ENCODE measurements around the gene PRTN3. TPM values are rescaled to one million over a fixed set of nuclear protein-coding genes. Genes with fewer than 3 reads are reported as not detected.
A peak's percentile ranks its signal among the peaks of the same experiment; 100 is the strongest.

Gene PRTN3
- total RNA-seq, 1 experiment from 2014 or later = not detected

GRCh38 chr19:892243-892893 is 51.6 kb downstream of the PRTN3 start:
- peaks cover 4% of the 10 kb centered on the region for H3K36me3 ChIP-seq
- H3K9me3 ChIP-seq = no peaks in the 10 kb centered on the region
- peak overlapping the region; percentile 67 for H3K4me3 ChIP-seq
- peak; percentile 24 for DNase-seq
- H3K27me3 ChIP-seq = no peaks in the 10 kb centered on the region

- H3K4me3 ChIP-seq = peak within 1 kb of the TSS; percentile 67
- H3K9me3 ChIP-seq = no peaks in the 10 kb centered on the region
- peak; percentile 83 for DNase-seq
- H3K27me3 ChIP-seq = no peaks in the 10 kb centered on the region
- peaks cover 4% of the 10 kb centered on the region for H3K36me3 ChIP-seq
Measured at GRCh38 chr19:892894-893689, 52.3 kb downstream of the PRTN3 start, which contains the start of the genes MED16 and RNU6-9. Gene MED16 (minus strand): TSS chr19:893187. CDS start chr19:891131, 2,056 bp downstream. Gene RNU6-9 (plus strand): TSS chr19:893484.

DNA sequence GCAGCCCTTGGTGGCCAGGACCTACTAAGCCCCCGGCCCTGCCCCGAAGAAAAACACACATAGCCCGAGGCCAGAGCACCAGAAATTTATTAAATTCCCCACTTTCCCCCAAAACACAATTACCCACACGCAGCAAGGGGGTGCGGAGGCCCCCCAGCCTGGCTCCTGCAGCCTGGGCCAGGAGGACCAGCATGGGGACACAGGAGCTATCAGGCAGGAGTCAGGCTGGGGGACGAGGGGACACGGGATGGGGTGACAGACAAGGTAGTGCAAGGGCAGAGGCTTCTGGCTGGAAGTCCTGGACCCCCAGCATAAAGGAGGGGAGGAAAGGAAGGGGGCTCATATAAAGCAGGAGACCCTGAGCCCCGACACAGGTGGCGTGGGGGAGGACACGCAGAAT is 55.6 kb downstream of the PRTN3 start:
- Histone ChIP-seq H3K36me3 (no peaks in the 10 kb centered on the region), H3K9me3 (no peaks in the 10 kb centered on the region), H3K4me3 (no peak overlapping the region), H3K27me3 (no peaks in the 10 kb centered on the region)
- no peak for DNase-seq

DNA sequence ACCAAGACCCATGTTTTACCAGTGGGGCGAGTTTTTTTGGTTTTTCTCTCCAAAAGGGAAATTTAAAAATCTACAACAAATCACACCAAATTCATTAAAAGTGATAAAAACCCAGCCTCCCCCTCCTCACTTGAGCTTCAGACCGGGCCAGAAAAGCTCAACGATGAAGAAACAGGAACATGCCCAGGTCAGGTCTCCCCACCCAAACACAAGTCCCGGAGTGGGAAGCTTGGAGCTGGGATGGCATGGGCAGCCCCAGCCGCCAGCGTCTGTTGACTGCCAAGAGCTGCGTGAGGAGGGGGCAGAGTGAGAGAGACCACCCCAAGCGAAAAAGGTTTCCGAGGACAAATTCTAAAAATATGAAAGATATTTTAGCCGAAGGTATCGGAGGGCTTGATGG is 56.2 kb downstream of the PRTN3 start:
- no peak overlapping the region for H3K4me3 ChIP-seq
- DNase-seq = no peak
- H3K9me3 ChIP-seq = no peaks in the 10 kb centered on the region
- H3K27me3 ChIP-seq = no peaks in the 10 kb centered on the region
- no peaks in the 10 kb centered on the region for H3K36me3 ChIP-seq

- Histone ChIP-seq H3K36me3 (no peaks in the 10 kb centered on the region), H3K9me3 (no peaks in the 10 kb centered on the region), H3K4me3 (no peak overlapping the region), H3K27me3 (no peaks in the 10 kb centered on the region)
- DNase-seq = no peak
Measured at GRCh38 chr19:897442-898039, 56.7 kb downstream of the PRTN3 start.

Other genes starting within 250 kb of the PRTN3 start
- gene POLRMT, start 207.5 kb upstream of the PRTN3 start, total RNA-seq (2014; rRNA removed; shearing (Covaris generic); ENCODE audit: low replicate concordance) = 20.1 and 33.2 TPM in 2 replicates
- gene FGF22, start 201.1 kb upstream of the PRTN3 start, total RNA-seq (2014; rRNA removed; shearing (Covaris generic); ENCODE audit: low replicate concordance) = not detected in 2 replicates
- 22.0 and 23.5 TPM in 2 replicates for gene RNF126, start 177.8 kb upstream of the PRTN3 start, total RNA-seq (2014; rRNA removed; shearing (Covaris generic); ENCODE audit: low replicate concordance)
- gene FSTL3, start 164.6 kb upstream of the PRTN3 start, total RNA-seq (2014; rRNA removed; shearing (Covaris generic); ENCODE audit: low replicate concordance) = 16.0 and 25.0 TPM in 2 replicates
- not detected in 2 replicates for gene PRSS57, start 145.5 kb upstream of the PRTN3 start, total RNA-seq (2014; rRNA removed; shearing (Covaris generic); ENCODE audit: low replicate concordance)
- gene PALM, start 132.1 kb upstream of the PRTN3 start, total RNA-seq (2014; rRNA removed; shearing (Covaris generic); ENCODE audit: low replicate concordance) = 9.3 and 10.5 TPM in 2 replicates
- gene MISP, start 89.9 kb upstream of the PRTN3 start, total RNA-seq (2014; rRNA removed; shearing (Covaris generic); ENCODE audit: low replicate concordance) = not detected in 2 replicates
- 197 and 260 TPM in 2 replicates for gene PTBP1, start 43.5 kb upstream of the PRTN3 start, total RNA-seq (2014; rRNA removed; shearing (Covaris generic); ENCODE audit: low replicate concordance)
- not detected in 2 replicates for gene PLPPR3, start 19.0 kb upstream of the PRTN3 start, total RNA-seq (2014; rRNA removed; shearing (Covaris generic); ENCODE audit: low replicate concordance)
- not detected in 2 replicates for gene AZU1, start 13.2 kb upstream of the PRTN3 start, total RNA-seq (2014; rRNA removed; shearing (Covaris generic); ENCODE audit: low replicate concordance)
- not detected in 2 replicates for gene ELANE, start 11.3 kb downstream of the PRTN3 start, total RNA-seq (2014; rRNA removed; shearing (Covaris generic); ENCODE audit: low replicate concordance)
- 2.8 TPM in 1 of 2 replicates, not detected in the other for gene CFD, start 18.7 kb downstream of the PRTN3 start, total RNA-seq (2014; rRNA removed; shearing (Covaris generic); ENCODE audit: low replicate concordance)
- 18.1 and 20.4 TPM in 2 replicates for gene MED16, start 52.2 kb downstream of the PRTN3 start, total RNA-seq (2014; rRNA removed; shearing (Covaris generic); ENCODE audit: low replicate concordance)
- not detected in 2 replicates for gene RNU6-9, start 52.5 kb downstream of the PRTN3 start, total RNA-seq (2014; rRNA removed; shearing (Covaris generic); ENCODE audit: low replicate concordance)
- 6.4 and 9.5 TPM in 2 replicates for gene R3HDM4, start 72.2 kb downstream of the PRTN3 start, total RNA-seq (2014; rRNA removed; shearing (Covaris generic); ENCODE audit: low replicate concordance)
- gene KISS1R, start 76.3 kb downstream of the PRTN3 start, total RNA-seq (2014; rRNA removed; shearing (Covaris generic); ENCODE audit: low replicate concordance) = not detected in 2 replicates
- 1.0 and 6.6 TPM in 2 replicates for gene ARID3A, start 85.0 kb downstream of the PRTN3 start, total RNA-seq (2014; rRNA removed; shearing (Covaris generic); ENCODE audit: low replicate concordance)
- 37.8 and 61.8 TPM in 2 replicates for gene WDR18, start 143.3 kb downstream of the PRTN3 start, total RNA-seq (2014; rRNA removed; shearing (Covaris generic); ENCODE audit: low replicate concordance)
- not detected in 2 replicates for gene GRIN3B, start 159.4 kb downstream of the PRTN3 start, total RNA-seq (2014; rRNA removed; shearing (Covaris generic); ENCODE audit: low replicate concordance)
- gene TMEM259, start 180.1 kb downstream of the PRTN3 start, total RNA-seq (2014; rRNA removed; shearing (Covaris generic); ENCODE audit: low replicate concordance) = 40.3 and 75.8 TPM in 2 replicates
- gene RNU6-2, start 180.5 kb downstream of the PRTN3 start, total RNA-seq (2014; rRNA removed; shearing (Covaris generic); ENCODE audit: low replicate concordance) = not detected in 2 replicates
- 52.7 and 84.9 TPM in 2 replicates for gene CNN2, start 185.6 kb downstream of the PRTN3 start, total RNA-seq (2014; rRNA removed; shearing (Covaris generic); ENCODE audit: low replicate concordance)
- gene ABCA7, start 199.1 kb downstream of the PRTN3 start, total RNA-seq (2014; rRNA removed; shearing (Covaris generic); ENCODE audit: low replicate concordance) = 0.26 and 4.3 TPM in 2 replicates
- gene ARHGAP45, start 226.2 kb downstream of the PRTN3 start, total RNA-seq (2014; rRNA removed; shearing (Covaris generic); ENCODE audit: low replicate concordance) = not detected in 2 replicates

Data from MG63 (cell line).